ENCODE results near the gene PLAAT4. TPM values are rescaled to one million over a fixed set of nuclear protein-coding genes. Genes with fewer than 3 reads are reported as not detected.

Gene PLAAT4
- total RNA-seq: 0.94 TPM

DNA sequence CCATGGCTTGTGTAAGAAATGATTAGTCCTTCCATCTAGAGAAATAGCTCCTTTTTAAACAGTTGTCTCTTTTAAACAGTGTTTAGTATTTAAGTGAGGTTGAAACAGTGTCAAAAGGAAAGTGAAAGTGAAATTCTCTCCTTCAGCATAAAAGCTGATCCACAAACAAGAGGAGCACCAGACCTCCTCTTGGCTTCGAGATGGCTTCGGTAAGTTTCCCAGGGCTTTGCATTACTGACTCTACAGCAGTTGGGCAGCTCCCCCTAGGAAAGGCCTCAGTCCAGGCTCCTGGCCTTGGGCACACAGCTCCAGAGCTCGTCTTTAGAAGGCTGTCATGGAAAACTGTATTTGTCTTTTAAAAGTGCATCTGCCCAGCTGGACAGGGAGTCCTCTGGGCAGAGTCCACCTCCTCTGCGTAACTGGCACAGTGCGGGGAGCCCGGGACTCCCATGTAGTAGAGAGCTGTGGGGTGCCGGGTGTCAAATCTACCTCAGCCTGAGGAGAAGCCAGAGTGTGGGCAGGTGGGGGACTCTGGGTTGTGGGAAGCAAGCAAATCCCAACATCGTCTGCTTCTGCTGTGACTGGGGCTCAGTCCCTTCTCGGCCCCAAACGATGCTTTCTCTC is at the start of gene PLAAT4:
Gene PLAAT4, plus strand, starts transcription at position 140 of the 624 bp plus-strand sequence. Its CDS starts 61 bp downstream, at position 201.

DNA sequence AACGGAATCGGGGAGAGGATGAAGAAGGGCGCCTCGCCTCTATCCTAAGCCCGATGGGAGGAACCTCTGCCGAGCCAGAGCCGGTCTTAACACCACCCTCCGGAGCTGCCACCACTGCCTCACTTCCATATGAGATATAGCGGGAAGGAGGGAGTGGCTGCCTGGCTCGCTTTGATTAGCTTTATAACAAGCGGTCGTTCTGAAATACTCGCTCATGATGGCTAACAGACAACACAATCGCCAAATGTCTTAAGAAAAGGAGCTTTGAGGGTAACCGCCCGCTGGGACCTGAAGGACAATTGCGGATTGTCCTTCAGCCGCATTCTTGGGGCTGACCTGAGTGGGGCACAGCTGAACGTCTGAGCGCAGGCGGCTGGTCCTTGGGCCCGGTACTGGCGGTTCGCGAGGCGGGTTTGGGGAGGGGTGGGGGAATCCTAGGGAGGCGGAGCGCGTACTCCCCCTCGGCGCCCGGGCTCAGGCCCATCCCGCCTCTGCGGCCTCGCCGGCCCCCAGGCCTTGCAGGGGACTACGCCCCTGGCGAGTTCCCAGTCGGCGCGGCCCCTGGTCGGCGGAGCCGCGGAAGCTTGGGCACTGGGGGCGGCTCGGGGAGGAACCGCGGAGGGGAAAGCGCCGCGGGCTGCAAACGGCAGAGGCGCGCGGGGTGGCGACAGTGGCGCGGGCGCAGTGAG is 45.9 kb upstream of the PLAAT4 start, which contains the start of gene PLAAT5:
Gene PLAAT5, minus strand, starts transcription at position 617 of the 689 bp plus-strand sequence. Its CDS starts 133 bp downstream, at position 484.

DNA sequence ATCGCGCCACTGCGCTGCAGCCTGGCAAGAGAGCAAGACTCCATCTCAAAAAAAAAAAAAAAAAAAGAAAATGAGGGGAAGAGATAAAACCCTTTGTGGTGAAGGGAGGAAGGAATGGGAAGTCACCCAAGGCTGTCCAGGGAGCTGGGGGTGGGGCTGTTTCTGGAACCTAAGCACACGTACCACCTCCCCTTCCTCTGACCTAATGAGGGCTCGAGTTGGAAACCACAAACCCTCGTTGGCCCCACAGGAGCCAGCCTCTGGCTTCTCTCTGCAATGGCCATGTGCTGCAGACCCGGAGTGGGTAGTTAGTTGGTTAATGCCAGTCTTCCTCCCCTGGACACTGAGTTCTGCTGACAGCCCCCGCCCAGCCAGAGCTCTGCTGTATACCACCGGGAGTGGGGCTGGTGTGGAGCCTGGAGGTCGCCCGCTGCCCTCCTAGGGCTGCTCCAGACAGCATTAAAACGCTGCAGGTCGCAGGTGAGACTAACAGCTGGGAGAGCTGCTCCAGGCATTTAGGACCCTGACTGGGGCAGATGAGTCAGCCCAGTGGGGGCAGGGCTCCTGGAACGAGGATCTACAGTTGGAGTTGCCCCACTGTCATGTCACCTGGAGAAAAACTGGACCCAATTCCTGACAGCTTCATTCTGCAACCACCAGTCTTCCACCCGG is 30.6 kb upstream of the PLAAT4 start, which contains the start of gene LGALS12:
Gene LGALS12, plus strand, starts transcription at position 228 of the 672 bp plus-strand sequence. Its CDS starts 375 bp downstream, at position 603.

GRCh38 chr11:63563201-63564055 is 26.8 kb downstream of the PLAAT4 start, which contains the start of gene PLAAT2:
TSS of gene PLAAT2 (minus strand) at chr11:63563379. CDS start at chr11:63563324, 55 bp downstream.

Other genes starting within 250 kb of the PLAAT4 start
- gene SLC22A9, start 167.0 kb upstream of the PLAAT4 start, total RNA-seq: not detected
- gene PLAAT5, start 45.6 kb upstream of the PLAAT4 start, total RNA-seq: 1.9 TPM
- not detected for gene LGALS12, start 30.7 kb upstream of the PLAAT4 start, total RNA-seq
- gene PLAAT2, start 26.6 kb downstream of the PLAAT4 start, total RNA-seq: not detected
- gene PLAAT3, start 77.6 kb downstream of the PLAAT4 start, total RNA-seq: 3.1 TPM
- 17.2 TPM for gene ATL3, start 134.6 kb downstream of the PLAAT4 start, total RNA-seq
- 319 TPM for gene RTN3, start 144.7 kb downstream of the PLAAT4 start, total RNA-seq
- gene ZFTA, start 232.0 kb downstream of the PLAAT4 start, total RNA-seq: 87.3 TPM

All from parietal lobe (tissue), 1 donor.